Activated T-cell treated with anti-CD3 and anti-CD28 coated beads, Interleukin-2, amount 50 U/mL, for 1 hour (primary cell): ENCODE measurements around the gene WWOX.
A peak's percentile ranks its signal among the peaks of the same experiment; 100 is the strongest.
"Not testable (repeated sequence)": the region's sequence is repeated elsewhere in the genome, so short reads cannot be mapped to it uniquely, and the experiment has no call there.

ENCODE experiments used
- DNase-seq: peaks from one replicate; pipeline ENCODE4 v3.0.0-alpha.2; 2020

The WWOX gene

DNA sequence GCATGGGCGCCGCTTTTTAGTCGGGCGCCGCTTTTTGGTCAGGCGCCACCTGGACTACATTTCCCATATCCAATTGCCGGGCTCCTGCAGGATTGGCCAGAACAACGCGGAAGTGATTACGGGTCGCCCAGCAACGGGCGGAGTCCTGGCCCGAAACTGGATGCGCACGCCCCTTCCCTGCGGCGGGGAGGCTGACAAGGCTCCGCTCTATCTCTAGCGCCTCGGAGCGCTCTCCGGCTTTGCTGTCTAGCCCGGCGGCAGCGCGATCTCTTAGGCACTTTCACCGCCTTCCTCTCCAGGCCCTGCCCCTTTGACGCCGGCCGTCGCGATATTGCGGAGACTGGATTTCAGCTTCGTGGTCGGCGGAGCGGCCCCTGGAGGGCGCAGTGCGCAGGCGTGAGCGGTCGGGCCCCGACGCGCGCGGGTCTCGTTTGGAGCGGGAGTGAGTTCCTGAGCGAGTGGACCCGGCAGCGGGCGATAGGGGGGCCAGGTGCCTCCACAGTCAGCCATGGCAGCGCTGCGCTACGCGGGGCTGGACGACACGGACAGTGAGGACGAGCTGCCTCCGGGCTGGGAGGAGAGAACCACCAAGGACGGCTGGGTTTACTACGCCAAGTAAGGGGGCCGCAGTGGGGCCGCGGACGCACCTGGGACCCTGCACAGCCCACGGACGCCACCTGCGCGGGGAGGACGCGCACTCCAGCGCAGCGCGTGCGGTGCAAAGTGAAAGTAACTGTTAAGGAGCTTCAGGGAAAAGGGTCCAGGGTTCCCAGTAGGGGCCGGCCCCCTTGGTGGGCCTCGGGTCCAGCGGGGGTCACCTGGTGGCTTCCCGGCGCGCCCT is at the start of gene WWOX:
Gene WWOX (plus strand): TSS at position 384 of the 841 bp plus-strand sequence.
- DNase-seq = peak; percentile 94

DNA sequence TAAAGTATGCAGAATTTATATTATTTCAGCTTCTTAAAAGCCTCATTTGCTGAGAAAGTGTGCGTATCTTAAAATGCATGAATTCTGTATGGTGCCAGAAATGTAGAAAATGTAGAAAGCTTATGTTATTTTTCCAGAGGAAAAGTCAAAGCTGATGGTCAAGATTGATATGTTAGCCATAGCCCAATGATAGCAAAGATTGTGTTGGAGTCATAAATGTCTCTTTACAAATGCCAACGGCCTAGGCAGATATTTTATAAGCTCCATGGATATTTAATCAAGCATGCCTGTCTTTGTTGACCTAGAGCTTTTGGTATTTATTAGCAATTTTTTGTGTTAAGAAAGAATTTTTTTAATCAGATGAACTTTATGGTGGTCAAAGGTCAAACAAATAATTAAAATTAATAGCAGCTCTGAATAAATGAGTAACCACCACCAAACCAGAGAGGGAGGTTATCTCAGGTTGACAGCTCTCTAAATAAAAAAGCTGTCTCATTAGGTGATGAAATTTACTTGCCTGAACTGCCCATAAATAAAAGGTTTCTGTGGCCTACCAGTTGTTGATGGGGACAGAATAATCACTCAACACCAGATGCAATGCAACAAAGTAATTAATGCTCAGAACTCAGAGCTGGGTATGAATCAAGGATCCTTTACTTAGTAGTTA is 48.6 kb upstream of the WWOX start:
- DNase-seq = no peak

DNA sequence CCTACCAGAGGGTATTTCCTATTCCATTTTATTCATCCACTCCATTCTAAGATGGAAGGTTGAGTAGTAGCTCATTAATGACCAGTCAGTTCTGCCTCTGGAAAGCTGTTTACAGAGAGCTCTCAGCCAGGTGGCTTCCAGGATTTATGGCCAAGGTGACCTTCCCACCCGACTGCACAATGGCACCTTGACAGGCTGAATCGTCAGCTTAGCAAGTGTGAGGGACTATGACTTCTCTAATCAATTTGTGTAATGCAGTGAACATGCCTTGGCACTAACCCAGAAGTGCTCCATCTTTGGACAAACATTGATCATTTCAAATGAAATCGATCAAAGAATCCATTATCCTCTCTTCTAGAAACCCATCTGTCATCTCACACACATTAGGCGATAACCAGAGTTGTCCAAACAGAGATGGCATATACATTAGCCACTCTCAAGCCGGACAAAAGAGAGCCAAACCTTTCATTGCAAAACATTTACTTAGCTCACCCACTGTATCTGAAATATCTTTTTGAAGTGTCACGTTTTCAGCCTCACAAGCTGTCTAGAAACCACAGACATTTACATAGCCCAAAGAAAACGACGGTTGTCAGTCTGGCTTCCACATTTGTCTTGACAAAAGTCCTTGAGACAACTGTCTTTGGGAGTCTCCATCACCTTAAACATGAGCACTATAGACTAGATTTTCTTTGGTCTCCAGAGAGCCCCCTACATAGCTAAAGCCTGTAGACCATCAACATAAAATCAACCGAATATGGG is 41.5 kb upstream of the WWOX start:
- no peak for DNase-seq

DNA sequence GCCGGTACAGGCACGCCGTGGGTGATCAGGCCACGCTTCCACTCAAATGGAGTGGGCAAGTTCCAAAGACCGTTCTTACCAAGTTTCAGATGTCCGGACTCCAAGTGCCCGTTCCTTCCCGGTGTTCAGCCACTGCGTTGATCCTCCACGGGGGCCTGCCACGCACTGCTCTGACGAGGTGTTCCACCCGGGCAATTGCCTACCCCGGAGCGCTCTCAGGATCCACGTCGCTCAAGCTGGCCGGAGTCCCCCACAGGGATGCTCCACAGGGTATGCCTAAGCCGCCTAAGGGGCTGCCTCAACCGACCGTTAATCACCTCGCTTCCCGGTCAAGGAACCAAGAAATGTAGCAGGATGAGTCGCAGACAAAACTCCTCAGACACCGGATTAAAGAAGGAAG is 39.6 kb upstream of the WWOX start:
- not testable (repeated sequence) for DNase-seq

DNA sequence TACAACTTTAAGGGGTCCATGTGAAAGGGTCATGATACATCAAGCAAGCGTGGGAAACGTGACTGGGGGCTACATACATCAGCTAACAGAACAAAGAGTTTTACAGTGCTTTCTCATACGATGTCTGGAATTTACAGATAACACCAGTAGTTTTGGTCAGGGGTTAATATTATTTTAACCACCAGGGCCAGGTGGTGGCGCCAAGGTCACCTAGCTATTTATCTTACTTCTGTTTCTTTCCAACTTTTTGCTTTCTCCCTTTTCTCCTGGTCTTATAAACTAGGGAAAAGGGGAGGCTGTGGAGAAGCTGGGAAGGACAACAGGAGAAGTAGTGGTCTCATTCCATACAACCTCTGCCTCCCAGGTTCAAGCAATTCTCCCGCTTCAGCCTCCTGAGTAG is 39.2 kb upstream of the WWOX start:
- DNase-seq = no peak

DNA sequence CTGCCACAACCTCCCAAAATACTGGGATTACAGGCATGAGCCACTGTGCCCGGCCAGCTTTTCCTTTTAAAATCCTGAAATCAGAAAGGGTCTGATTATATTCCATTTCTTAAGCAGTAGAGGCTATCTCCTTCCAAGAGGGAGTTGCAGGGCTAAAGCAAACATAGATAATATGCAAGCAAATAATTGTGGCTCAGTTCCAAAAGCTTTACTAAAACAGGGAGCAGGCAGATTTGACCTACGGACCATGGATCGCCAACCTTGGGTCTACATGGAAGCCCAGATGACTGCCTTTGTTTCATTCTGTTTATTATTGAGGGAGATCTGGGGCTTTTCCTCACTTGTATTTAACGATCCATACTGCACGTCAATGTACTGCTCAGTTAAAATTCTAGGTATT is 38.6 kb upstream of the WWOX start:
- no peak for DNase-seq

DNA sequence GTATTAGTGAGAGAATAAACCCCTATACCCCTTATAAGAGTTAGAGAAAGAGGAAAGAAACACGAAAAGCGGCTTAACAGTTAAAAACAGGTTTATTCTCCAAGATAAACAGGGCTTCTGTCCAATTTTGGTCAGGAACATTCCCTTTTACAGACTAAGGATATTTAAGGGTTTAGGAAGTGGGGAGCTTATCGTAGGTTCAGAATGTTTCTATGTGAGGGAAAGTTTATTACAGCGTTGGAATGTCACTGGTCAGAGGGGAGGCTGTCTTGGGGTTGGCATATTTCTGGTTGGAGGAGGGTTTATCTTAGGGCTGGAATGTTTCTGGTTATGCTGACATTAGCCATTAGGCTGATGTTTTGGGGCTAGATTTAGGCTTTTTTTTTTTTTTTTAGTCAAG is 34.1 kb upstream of the WWOX start:
- no peak for DNase-seq

DNA sequence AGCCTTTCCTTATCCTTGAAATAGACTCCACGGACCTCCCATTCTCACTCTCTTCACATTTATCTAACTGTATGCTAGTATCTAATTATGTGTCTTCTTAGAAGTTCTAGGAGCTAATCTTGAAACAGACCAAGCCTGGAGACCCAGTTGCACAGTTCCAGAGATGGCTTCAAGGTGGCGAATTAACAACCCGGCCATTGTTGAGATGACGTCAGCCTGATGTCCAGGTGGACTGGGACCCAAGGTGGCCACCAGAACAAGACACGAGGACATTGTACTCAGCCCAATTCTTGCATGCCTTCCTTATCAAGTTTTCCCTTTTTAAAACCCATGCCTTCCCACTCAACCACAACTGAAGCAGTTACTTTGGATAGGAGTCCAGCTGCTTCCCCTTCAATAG is 29.5 kb upstream of the WWOX start:
- no peak for DNase-seq

DNA sequence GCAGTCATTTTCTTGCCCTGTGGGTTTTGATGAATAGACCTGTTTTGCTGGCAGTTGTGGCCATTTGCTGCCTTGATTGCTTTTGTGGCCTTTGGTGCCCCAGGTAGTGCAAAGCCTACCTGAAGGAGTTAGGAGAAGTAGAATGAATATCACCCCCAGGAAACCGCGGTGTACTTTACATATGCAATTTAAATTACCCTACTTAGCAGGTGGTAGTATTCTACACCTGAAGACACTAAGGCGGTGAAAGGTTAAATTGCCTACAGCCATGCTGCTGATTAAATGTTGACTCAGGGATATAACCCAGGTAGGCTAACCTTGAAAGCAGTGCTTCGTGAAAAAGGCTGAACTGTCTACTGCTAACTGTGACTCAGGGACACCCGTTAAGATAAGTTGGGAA is 27.2 kb upstream of the WWOX start:
- DNase-seq = no peak

DNA sequence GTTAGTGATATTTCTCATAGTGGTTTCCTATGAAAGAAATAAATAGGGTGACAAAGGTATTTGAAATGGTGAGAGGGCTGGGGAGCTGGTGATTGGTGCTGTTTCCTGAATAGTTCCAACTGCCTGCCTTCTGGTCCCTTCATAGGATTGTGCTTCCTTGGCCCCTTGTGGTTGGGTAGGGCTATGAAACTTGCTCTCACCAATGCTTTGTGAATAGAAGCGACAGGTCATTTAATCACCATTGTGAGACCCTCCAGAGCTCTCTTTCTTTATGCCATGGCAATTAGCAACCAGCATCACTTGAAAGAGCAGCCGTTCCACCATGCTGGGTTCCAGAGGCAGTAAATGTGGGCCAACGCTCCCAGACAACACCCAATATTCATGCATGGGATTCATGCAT is 23.7 kb upstream of the WWOX start:
- DNase-seq = no peak

DNA sequence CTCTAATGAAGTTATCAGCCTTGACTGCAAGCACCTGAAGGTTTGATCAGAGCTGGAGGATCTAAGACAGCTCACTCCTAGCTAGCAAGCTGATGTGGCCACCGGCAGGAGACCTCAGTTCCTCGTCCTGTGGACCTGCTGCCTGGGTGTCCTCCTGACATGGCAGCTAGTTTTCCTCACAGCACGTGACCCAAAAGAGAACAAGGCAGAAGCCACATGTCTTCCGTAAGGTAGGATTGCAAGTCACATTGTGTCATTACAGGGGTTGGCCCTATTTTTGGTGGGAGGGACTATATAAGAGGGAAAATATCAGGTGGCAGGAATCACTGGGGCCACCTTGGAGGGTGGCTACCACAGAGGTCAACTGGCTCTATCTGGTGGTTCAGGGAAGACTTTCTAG is 18.1 kb upstream of the WWOX start:
- no peak for DNase-seq

DNA sequence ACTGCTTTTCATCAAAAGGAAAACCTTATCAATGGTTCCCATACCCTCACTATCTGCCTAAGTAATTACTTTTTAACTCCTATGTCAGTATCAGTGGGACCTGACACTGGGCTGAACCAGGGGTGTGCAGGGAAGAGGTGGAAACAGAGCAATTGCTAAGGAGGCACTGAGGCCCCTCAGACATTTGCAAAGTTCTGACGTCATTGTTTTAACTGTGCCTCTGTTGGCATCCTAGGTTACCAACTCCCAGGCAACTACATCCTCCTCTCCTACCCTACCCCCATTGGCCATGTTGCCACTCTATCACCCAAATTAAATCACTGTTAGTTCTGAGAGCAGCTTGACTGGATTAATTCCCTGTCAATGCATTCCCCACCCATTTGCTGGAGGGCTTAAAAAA is 8.0 kb upstream of the WWOX start:
- DNase-seq = no peak

DNA sequence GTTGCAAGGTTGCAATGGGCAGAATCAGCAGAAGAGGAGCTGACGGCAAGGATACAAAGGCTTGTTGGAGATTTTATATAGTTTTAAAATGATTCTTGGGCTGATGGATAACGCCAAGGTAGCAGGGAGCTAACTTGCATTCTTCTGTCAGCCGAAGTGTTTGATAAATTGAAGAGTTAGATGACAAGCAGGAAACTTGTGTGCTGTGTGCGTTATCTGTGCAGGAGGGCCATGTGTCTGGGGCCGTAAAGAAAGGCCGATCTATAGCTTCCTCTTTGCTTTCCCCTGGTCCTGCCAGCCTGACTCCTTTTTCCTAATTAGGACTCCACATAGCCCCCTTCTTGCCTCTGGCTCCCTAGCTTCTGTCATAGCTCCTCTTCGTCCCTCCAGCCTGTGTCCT is 6.7 kb upstream of the WWOX start:
- no peak for DNase-seq

DNA sequence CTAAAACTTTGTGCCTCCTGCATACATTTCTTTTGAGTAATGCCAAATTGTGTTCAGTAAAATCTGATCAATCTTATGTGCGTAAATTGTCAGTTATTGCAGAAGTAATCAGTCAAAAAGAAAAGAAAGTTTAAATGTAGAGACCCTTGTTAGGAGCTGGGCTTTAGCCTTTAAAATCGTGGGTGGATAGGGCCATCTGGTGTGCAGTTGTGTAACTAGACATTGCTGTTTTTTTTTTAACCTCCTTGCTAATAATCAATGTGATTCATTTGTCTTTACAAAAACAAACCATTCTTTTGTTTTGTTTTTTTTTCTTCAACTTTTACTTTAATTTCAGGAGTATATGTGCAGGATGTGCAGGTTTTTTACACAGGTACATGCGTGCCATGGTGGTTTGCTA is 5.3 kb upstream of the WWOX start:
- DNase-seq = no peak

DNA sequence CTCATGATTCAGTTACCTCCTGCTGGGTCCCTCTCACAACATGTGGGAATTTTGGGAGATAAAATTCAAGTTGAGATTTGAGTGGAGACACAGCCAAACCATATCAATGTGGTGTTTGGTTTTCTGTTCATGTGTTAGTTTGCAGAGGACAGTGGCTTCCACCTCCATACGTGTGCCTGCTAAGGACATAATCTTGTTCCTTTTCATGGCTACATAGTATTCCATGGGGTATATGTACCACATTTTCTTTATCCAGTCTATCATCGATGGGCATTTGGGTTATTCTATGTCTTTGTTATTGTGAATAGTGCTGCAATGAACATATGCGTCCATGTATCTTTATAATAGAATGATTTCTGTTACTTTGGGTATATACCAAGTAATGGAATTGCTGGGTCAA is 4.5 kb upstream of the WWOX start:
- DNase-seq = no peak

DNA sequence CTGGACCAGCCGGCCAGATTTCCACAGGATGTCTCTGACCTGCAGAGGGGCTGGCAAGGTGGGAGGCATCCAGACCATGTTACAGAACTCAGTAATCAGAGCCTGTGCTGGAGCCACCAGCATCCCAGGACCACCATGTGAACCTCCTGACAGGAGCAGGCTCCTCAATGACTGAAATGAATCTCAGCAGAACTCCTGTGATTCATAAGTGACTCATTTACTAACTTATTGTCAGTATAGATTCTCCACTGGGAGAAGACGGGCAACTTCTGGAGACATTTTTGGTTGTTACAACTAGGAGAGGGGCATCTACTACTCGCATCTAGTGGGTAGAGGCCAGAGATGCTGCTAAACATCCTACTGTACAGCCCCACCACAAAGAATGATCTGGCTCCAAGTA is 3.1 kb upstream of the WWOX start:
- DNase-seq = no peak

DNA sequence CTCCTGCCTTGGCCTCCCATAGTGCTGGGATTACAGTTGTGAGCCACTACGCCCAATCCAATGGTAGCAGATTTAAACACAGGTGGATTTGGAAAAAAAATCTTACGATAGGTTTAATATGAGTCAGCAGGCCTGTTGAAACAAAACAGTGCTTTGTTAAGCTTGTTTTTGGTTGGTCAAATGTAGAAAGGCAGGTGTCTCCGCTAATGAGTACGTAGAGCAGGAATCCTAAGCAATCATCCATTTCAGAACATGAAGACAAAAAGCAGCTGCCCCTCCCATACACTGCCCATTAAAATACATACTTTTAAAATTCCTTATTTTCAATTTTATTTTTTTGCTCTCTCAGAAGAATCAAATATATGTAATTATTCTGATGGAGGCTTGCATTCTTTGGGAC is 1.9 kb upstream of the WWOX start:
- no peak for DNase-seq

DNA sequence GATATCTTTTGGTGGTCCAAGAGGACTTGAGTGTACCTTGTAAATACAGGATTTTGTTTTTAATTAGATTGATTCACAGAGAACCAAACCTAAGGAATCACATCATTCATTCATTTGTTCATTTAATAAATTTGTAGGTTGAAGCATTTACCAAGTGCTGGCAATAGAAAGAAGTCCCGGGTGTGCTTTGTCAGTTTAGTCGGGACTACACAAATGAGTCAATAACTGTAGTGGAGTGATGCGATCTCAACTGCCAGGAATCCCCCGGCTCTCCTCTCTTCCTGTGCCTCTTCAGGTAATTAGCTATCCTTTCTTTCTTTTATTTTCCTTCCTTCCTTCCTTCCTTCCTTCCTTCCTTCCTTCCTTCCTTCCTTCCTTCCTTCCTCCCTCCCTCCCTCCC is 1.4 kb upstream of the WWOX start:
- no peak for DNase-seq

DNA sequence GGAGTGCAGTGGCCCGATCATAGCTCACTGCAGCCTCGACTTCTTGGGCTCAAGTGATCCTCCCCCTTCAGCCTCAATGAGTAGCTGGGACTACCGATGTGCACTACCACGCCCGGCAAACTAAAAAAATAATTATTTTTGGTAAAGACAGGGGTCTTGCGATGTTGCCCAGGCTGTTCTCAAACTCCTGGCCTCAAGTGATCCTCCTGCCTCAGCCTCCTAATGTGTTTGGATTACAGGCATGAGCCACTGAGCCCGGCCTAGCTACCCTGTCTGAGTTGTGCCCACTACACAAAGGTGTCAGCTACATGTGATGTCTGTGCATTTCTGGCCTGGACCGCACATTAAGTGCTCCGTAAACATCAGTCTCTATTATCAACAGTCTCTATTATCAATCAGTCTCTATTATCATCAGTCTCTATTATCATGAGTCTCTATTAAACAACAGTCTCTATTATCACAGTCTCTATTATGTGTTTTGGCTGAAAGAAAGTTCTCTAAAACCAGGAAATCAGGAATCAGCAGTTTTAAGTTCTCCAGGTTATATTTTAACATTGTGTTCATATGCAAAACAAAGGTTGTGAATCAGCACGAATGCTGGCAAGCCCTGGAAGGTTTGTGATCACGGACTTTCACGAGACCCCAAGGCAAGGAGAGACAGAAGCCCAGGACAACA is 721 bp upstream of the WWOX start:
- DNase-seq = no peak

DNA sequence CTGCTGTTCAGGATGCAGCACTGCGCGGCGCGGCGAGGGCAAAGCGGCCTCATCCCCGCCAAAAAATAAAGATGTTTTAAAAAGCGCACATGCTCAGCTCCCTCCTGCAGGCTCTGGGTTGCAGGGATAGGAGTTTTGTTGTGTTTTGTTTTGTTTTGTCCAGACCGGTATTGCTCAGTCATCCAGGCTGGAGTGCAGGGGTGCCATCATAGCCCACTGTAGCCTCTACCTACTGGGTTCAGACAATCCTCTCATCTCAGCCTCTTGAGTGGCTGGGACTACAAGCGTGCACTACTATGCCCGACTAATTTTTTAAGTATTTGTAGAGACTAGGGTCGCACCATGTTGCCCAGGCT is 636 bp downstream of the WWOX start:
- DNase-seq = no peak

DNA sequence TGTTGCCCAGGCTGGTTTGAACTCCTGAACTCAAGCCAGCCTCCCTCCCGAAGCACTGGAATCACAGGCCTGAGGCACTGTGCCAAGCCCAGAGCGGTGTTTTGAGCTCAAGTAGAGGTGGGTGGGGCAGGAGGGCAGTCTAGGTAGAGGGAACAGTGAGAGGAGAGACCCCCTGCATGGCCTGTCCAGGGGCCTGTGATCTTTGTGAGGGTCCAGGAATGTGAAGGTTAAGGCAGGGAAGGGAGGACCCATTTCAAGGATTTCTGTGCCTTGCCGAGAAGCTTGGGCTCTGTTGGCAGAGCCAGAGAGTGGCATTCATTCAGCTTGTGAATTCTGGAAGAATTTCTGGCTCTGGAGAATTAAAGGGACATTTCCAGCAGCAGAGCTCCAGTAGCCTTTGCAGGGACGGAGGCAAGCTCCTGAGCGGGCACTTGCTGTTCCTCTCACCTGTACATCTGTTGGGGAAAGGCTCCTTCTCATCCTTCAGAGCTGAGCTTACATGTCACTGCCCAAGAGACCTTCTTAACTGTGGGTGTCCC is 2.7 kb downstream of the WWOX start:
- no peak for DNase-seq

DNA sequence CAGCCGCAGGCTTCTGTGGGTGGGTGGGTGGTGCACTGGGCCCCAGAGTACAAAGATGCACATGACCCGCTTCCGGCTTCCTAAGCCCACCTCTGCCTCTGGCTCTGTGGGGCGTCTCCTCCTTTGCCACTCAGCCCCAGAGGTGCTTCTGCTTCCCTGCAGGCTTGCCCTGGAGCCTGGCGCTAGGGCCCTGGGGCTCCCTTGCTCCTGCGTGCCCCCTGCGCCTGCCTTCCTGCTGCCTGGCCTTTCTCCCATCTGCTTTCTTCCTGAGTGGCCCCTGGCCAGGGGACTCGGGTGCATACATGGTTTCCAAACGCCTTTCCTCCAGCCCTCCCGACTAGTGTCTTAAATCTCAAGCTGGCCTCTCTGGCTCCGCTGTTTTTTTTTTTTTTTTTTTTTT is 3.4 kb downstream of the WWOX start:
- DNase-seq = no peak

DNA sequence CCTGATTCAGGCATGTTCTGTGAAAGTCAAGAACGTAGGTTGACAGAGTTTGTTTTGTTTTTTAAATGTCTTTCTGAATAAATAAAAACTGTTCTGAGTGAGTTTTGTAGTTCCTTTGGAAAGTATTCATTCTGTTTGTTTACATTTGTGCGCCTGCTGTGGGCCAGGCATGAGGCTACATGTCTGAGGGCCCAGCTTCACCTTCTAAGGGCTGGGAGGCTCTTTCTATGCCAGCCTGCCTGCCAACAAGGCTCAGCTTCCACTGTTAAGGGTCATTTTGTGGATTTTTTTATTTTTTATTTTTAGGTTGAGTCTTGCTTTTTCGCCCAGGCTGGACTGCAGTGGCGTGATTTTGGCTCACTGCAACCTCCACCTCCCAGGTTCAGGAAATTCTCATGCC is 6.1 kb downstream of the WWOX start:
- DNase-seq = no peak
